DOHH2 (cell line): ENCODE data around the gene LPXN.

Experiments used
- CTCF ChIP-seq: fragments of 200-600 bp; sonication (generic); IDR thresholded peaks from one replicate; pipeline ENCODE4 v1.5.1; 2014; ENCODE audit warnings: antibody characterized with exemption, mild to moderate bottlenecking, low read depth, low read length; ENCODE audit not compliant: poor library complexity, severe bottlenecking
- EZH2phosphoT487 ChIP-seq: fragments of 200-600 bp; sonication (generic); IDR thresholded peaks from 2 replicates; pipeline ENCODE4 v1.6.1; 2017; ENCODE audit warnings: borderline replicate concordance, mild to moderate bottlenecking, antibody characterized with exemption, low read length, moderate library complexity, mixed read lengths

GRCh38 chr11:58576887-58577471 is 1.3 kb upstream of the LPXN start:
- TF ChIP-seq CTCF (peak; percentile 65), EZH2phosphoT487 (no peak)
